SK-N-SH treated with all-trans-retinoic acid at 6 μM for 48 hours (cell line): ENCODE data around the gene MED13.

Experiments
- ATAC-seq: fragments of 200-7000 bp; cut with Tn5 transposase; 3 replicates; pipeline ENCODE4 v1.9.1; 2020; ENCODE audit warnings: mild to moderate bottlenecking, moderate library complexity
- ARNTL ChIP-seq: fragments of 450-650 bp; formaldehyde crosslinking; IDR thresholded peaks from 2 replicates; pipeline ENCODE4 v1.5.0; 2020; ENCODE audit warnings: low read depth, mild to moderate bottlenecking, moderate library complexity, borderline replicate concordance
- BACH2 ChIP-seq: fragments of 250-450 bp; sonication (Bioruptor Pico); IDR thresholded peaks from 2 replicates; pipeline ENCODE4 v1.9.0; 2021; ENCODE audit warnings: mild to moderate bottlenecking, borderline replicate concordance
- CREB5 ChIP-seq: fragments of 250-450 bp; sonication (Bioruptor Pico); IDR thresholded peaks from 2 replicates; pipeline ENCODE4 v1.5.1; 2020; ENCODE audit warnings: low read depth, mild to moderate bottlenecking, moderate library complexity
- CSDC2 ChIP-seq: fragments of 250-450 bp; sonication (Bioruptor Pico); IDR thresholded peaks from 2 replicates; pipeline ENCODE4 v1.5.0; 2020; ENCODE audit warnings: mild to moderate bottlenecking, moderate library complexity
- ESRRG ChIP-seq: fragments of 250-450 bp; sonication (Bioruptor Pico); IDR thresholded peaks from 2 replicates; pipeline ENCODE4 v1.6.1; 2021; ENCODE audit warnings: mild to moderate bottlenecking
- GLIS3 ChIP-seq: fragments of 250-450 bp; sonication (Bioruptor Pico); IDR thresholded peaks from 2 replicates; pipeline ENCODE4 v1.5.0; 2020; ENCODE audit warnings: mild to moderate bottlenecking, moderate library complexity
- ISL1 ChIP-seq: fragments of 250-450 bp; sonication (Bioruptor Pico); IDR thresholded peaks from 2 replicates; pipeline ENCODE4 v2.1.2; 2022; ENCODE audit warnings: mild to moderate bottlenecking, moderate library complexity
- OSR1 ChIP-seq: fragments of 250-450 bp; sonication (Bioruptor Pico); IDR thresholded peaks from 2 replicates; pipeline ENCODE4 v1.8.0; 2022; ENCODE audit warnings: moderate library complexity, mild to moderate bottlenecking, inconsistent platforms
- POU6F1 ChIP-seq: fragments of 250-450 bp; sonication (Bioruptor Pico); IDR thresholded peaks from 2 replicates; pipeline ENCODE4 v1.8.0; 2021; ENCODE audit warnings: low read depth, mild to moderate bottlenecking, moderate library complexity, borderline replicate concordance
- RARB ChIP-seq: fragments of 250-450 bp; sonication (Bioruptor Pico); IDR thresholded peaks from 2 replicates; pipeline ENCODE4 v1.8.0; 2021; ENCODE audit warnings: mild to moderate bottlenecking, moderate library complexity
- SNAI2 ChIP-seq: fragments of 250-450 bp; sonication (Bioruptor Pico); IDR thresholded peaks from 2 replicates; pipeline ENCODE4 v1.5.0; 2020; ENCODE audit warnings: mild to moderate bottlenecking, moderate library complexity
- TCF4 ChIP-seq: fragments of 250-450 bp; sonication (Bioruptor Pico); IDR thresholded peaks from 2 replicates; pipeline ENCODE4 v1.8.0; 2021; ENCODE audit warnings: mild to moderate bottlenecking, moderate library complexity, borderline replicate concordance
- TOX ChIP-seq: fragments of 250-450 bp; sonication (Bioruptor Pico); IDR thresholded peaks from 2 replicates; pipeline ENCODE4 v1.8.0; 2021; ENCODE audit warnings: mild to moderate bottlenecking, moderate library complexity, borderline replicate concordance
- ZC3H10 ChIP-seq: fragments of 250-450 bp; sonication (Bioruptor Pico); IDR thresholded peaks from 2 replicates; pipeline ENCODE4 v1.5.1; 2021; ENCODE audit warnings: mild to moderate bottlenecking, moderate library complexity
- ZFP3 ChIP-seq: fragments of 250-450 bp; sonication (Bioruptor Pico); IDR thresholded peaks from 2 replicates; pipeline ENCODE4 v1.5.0; 2020; ENCODE audit warnings: mild to moderate bottlenecking, moderate library complexity
- ZFP30 ChIP-seq: fragments of 450-650 bp; formaldehyde crosslinking; IDR thresholded peaks from 2 replicates; pipeline ENCODE4 v1.5.0; 2022; ENCODE audit warnings: mild to moderate bottlenecking, moderate library complexity
- ZNF565 ChIP-seq: fragments of 450-650 bp; formaldehyde crosslinking; conservative IDR thresholded peaks from 2 replicates; pipeline ENCODE4 v1.5.0; 2020; ENCODE audit warnings: low read depth, mild to moderate bottlenecking, moderate library complexity
- ZNF70 ChIP-seq: fragments of 450-650 bp; formaldehyde crosslinking; IDR thresholded peaks from 2 replicates; pipeline ENCODE4 v1.5.0; 2020; ENCODE audit warnings: mild to moderate bottlenecking, moderate library complexity
- ZNF8 ChIP-seq: fragments of 450-650 bp; formaldehyde crosslinking; IDR thresholded peaks from 2 replicates; pipeline ENCODE4 v1.5.0; 2020; ENCODE audit warnings: mild to moderate bottlenecking, moderate library complexity
- TF ChIP-seq, protein P1 (sequence below): fragments of 250-450 bp; sonication (Bioruptor Pico); IDR thresholded peaks from 2 replicates; pipeline ENCODE4 v1.5.0; 2020; ENCODE audit warnings: mild to moderate bottlenecking, moderate library complexity
- TF ChIP-seq, protein P2 (sequence below): fragments of 250-450 bp; sonication (Bioruptor Pico); IDR thresholded peaks from 2 replicates; pipeline ENCODE4 v1.8.0; 2020; ENCODE audit warnings: mild to moderate bottlenecking, moderate library complexity, borderline replicate concordance

The MED13 gene

GRCh38 chr17:62064029-62064790 lies 868 bp downstream of the MED13 start:
- ATAC-seq: peak; percentile 8; the same call in 2 of the 3 replicates
- TF ChIP-seq, protein P1, sequence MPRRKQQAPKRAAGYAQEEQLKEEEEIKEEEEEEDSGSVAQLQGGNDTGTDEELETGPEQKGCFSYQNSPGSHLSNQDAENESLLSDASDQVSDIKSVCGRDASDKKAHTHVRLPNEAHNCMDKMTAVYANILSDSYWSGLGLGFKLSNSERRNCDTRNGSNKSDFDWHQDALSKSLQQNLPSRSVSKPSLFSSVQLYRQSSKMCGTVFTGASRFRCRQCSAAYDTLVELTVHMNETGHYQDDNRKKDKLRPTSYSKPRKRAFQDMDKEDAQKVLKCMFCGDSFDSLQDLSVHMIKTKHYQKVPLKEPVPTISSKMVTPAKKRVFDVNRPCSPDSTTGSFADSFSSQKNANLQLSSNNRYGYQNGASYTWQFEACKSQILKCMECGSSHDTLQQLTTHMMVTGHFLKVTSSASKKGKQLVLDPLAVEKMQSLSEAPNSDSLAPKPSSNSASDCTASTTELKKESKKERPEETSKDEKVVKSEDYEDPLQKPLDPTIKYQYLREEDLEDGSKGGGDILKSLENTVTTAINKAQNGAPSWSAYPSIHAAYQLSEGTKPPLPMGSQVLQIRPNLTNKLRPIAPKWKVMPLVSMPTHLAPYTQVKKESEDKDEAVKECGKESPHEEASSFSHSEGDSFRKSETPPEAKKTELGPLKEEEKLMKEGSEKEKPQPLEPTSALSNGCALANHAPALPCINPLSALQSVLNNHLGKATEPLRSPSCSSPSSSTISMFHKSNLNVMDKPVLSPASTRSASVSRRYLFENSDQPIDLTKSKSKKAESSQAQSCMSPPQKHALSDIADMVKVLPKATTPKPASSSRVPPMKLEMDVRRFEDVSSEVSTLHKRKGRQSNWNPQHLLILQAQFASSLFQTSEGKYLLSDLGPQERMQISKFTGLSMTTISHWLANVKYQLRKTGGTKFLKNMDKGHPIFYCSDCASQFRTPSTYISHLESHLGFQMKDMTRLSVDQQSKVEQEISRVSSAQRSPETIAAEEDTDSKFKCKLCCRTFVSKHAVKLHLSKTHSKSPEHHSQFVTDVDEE: no peak
- TF ChIP-seq CREB5 (no peak), CSDC2 (CRISPR knock-in tag) (no peak), ZC3H10 (no peak), TCF4 (no peak), ISL1 (no peak), ARNTL (no peak), ZNF565 (CRISPR knock-in tag) (no peak), GLIS3 (CRISPR knock-in tag) (no peak), ZNF70 (CRISPR knock-in tag) (no peak), SNAI2 (no peak), POU6F1 (CRISPR knock-in tag) (no peak), ZNF8 (CRISPR knock-in tag) (no peak)

DNA sequence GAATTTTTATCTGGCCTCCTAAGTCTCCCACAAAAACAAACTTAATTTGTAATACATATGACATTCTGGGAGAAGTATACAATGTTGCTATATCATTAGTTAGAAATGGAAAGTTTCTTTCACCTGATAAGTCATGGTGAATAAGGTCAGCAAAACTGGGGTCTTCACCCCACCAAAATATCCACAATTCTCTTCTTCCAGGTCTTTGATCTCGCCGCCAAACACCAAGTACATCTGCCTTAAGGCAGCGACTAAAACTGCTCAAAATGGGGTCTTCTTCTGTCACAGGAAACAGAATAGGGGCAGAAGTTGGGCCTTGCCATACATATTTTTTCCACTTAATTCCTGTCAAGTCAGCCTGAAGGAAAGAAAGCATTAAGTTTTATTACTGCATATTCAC lies 2.1 kb downstream of the MED13 start:
- no peak for TF ChIP-seq ARNTL
- no peak for TF ChIP-seq ZFP30 (CRISPR knock-in tag)
- no peak for TF ChIP-seq ZNF70 (CRISPR knock-in tag)
- TF ChIP-seq TCF4: no peak
- TF ChIP-seq TOX (CRISPR knock-in tag): no peak
- TF ChIP-seq, protein P1: no peak
- no peak for TF ChIP-seq CSDC2 (CRISPR knock-in tag)
- no peak for TF ChIP-seq BACH2 (CRISPR knock-in tag)
- no peak for TF ChIP-seq ZC3H10
- no peak for TF ChIP-seq ZNF565 (CRISPR knock-in tag)
- no peak for TF ChIP-seq RARB (CRISPR knock-in tag)
- TF ChIP-seq ESRRG: no peak
- no peak for TF ChIP-seq SNAI2
- TF ChIP-seq ZFP3 (CRISPR knock-in tag): no peak
- TF ChIP-seq OSR1 (CRISPR knock-in tag): no peak
- TF ChIP-seq, protein P2, sequence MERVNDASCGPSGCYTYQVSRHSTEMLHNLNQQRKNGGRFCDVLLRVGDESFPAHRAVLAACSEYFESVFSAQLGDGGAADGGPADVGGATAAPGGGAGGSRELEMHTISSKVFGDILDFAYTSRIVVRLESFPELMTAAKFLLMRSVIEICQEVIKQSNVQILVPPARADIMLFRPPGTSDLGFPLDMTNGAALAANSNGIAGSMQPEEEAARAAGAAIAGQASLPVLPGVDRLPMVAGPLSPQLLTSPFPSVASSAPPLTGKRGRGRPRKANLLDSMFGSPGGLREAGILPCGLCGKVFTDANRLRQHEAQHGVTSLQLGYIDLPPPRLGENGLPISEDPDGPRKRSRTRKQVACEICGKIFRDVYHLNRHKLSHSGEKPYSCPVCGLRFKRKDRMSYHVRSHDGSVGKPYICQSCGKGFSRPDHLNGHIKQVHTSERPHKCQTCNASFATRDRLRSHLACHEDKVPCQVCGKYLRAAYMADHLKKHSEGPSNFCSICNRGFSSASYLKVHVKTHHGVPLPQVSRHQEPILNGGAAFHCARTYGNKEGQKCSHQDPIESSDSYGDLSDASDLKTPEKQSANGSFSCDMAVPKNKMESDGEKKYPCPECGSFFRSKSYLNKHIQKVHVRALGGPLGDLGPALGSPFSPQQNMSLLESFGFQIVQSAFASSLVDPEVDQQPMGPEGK: no peak
- no peak for TF ChIP-seq ISL1
- TF ChIP-seq POU6F1 (CRISPR knock-in tag): no peak
- TF ChIP-seq GLIS3 (CRISPR knock-in tag): no peak

More for the DNA sequence above, 2.1 kb downstream of the MED13 start:
- ATAC-seq: no peak
